Right ventricle myocardium inferior (tissue), 1 donor: ENCODE results near the gene TMEM198. TPM values are rescaled to one million over a fixed set of nuclear protein-coding genes. Genes with fewer than 3 reads are reported as not detected.

Experiments
- ATAC-seq: fragments of 200-7000 bp; cut with Tn5 transposase; one replicate; pipeline ENCODE4 v1.9.1; 2020; ENCODE audit warnings: mild to moderate bottlenecking, moderate library complexity
- DNase-seq: peaks from one replicate; pipeline ENCODE4 v3.0.0; 2021; ENCODE audit errors: missing footprints
- intact Hi-C: fragments of 100-400 bp; cut with DNase I; formaldehyde crosslinking; loops from one replicate; pipeline ENCODE4 v1.11.0; 2022
- total RNA-seq: library from RNA; stranded (reverse); fragmentation: NEBNext Ultra II Directional; extraction: Animal tissue kit (Norgen Biotek cat#: 25700); gene quantifications from one replicate; pipeline ENCODE4 v1.2.1, GENCODE V29; 2021
- donor health status: DM: no; HTN: yes; CAD: no; lungs with severe emphysema.

TMEM198 gene
- total RNA-seq, 1 donor from 2014 or later: 2.7 TPM

GRCh38 chr2:219569041-219569440, 25.2 kb downstream of the TMEM198 start:
- no peak for DNase-seq
- ATAC-seq: no peak
- intact Hi-C loops: no loop called here

GRCh38 chr2:219569635-219570034, 25.8 kb downstream of the TMEM198 start:
- intact Hi-C loops: loop anchor here (2.0 to 5.0 kb wide), 4 partner anchors 27 to 75 kb away; partner anchors contain the start of genes SLC4A3 and STK11IP
- ATAC-seq (no peak), DNase-seq (no peak)

GRCh38 chr2:219570194-219570923, 26.5 kb downstream of the TMEM198 start:
- intact Hi-C loops: loop anchor here (2.0 to 5.0 kb wide), 4 partner anchors 26 to 74 kb away; partner anchors contain the start of genes SLC4A3 and STK11IP
- peak; percentile 65 for DNase-seq
- ATAC-seq: peak; percentile 27

GRCh38 chr2:219570924-219571310, 27.1 kb downstream of the TMEM198 start:
- DNase-seq (peak; percentile 71), ATAC-seq (peak; percentile 22)
- intact Hi-C loops: loop anchor here (2.0 to 5.0 kb wide), 4 partner anchors 26 to 74 kb away; partner anchors contain the start of genes SLC4A3 and STK11IP

GRCh38 chr2:219571311-219572236, 27.7 kb downstream of the TMEM198 start, which contains the start of gene OBSL1:
Gene OBSL1, minus strand, starts transcription at chr2:219571539. Its CDS starts 307 bp downstream, at chr2:219571232.
- ATAC-seq: peak; percentile 88
- intact Hi-C loops: loop anchor here (2.0 to 5.0 kb wide), 4 partner anchors 25 to 73 kb away; partner anchors contain the start of genes SLC4A3 and STK11IP
- peak; percentile 85 for DNase-seq

GRCh38 chr2:219572237-219573001, 28.6 kb downstream of the TMEM198 start, which contains the start of gene INHA:
Gene INHA, plus strand, starts transcription at chr2:219572310. Its CDS starts 65 bp downstream, at chr2:219572375.
- ATAC-seq (no peak), DNase-seq (no peak)
- intact Hi-C loops: loop anchor here (5.0 kb wide), 2 partner anchors 40 to 55 kb away; partner anchors contain the start of gene SLC4A3

- intact Hi-C loops: loop anchor here (5.0 kb wide), 2 partner anchors 39 to 54 kb away; partner anchors contain the start of gene SLC4A3
- DNase-seq: no peak
- ATAC-seq: no peak
Measured at GRCh38 chr2:219573166-219573565, 29.3 kb downstream of the TMEM198 start.

GRCh38 chr2:219574484-219575311, 30.9 kb downstream of the TMEM198 start:
- DNase-seq (peak; percentile 68), ATAC-seq (no peak)
- intact Hi-C loops: loop anchor here (5.0 kb wide), 2 partner anchors 38 to 53 kb away; partner anchors contain the start of gene SLC4A3

- no peak for DNase-seq
- intact Hi-C loops: no loop called here
- no peak for ATAC-seq
Measured at GRCh38 chr2:219575566-219576504, 32.0 kb downstream of the TMEM198 start.

- intact Hi-C loops: no loop called here
- ATAC-seq (peak; percentile 15), DNase-seq (no peak)
Measured at GRCh38 chr2:219576505-219577388, 32.9 kb downstream of the TMEM198 start.

GRCh38 chr2:219578811-219579613, 35.2 kb downstream of the TMEM198 start:
- intact Hi-C loops: no loop called here
- ATAC-seq (no peak), DNase-seq (no peak)

- DNase-seq (no peak), ATAC-seq (no peak)
- intact Hi-C loops: no loop called here
Measured at GRCh38 chr2:219581346-219581745, 37.5 kb downstream of the TMEM198 start.

GRCh38 chr2:219591091-219591490, 47.3 kb downstream of the TMEM198 start:
- no peak for ATAC-seq
- intact Hi-C loops: no loop called here

GRCh38 chr2:219592736-219593135, 48.9 kb downstream of the TMEM198 start:
- intact Hi-C loops: no loop called here
- no peak for ATAC-seq
- no peak for DNase-seq

More at GRCh38 chr2:219591091-219591490, 47.3 kb downstream of the TMEM198 start:
- DNase-seq: no peak

GRCh38 chr2:219593154-219593553, 49.3 kb downstream of the TMEM198 start:
- intact Hi-C loops: no loop called here

More at GRCh38 chr2:219593154-219593553, 49.3 kb downstream of the TMEM198 start:
- DNase-seq: no peak
- ATAC-seq: no peak
